B cell (primary cell): Measurements from ENCODE around the gene PPP1R12B. TPM values are rescaled to one million over a fixed set of nuclear protein-coding genes. Genes with fewer than 3 reads are reported as not detected.

ENCODE experiments used
- ATAC-seq: fragments of 200-7000 bp; cut with Tn5 transposase; one replicate; pipeline ENCODE4 v1.10.0; 2021; ENCODE audit warnings: low read depth, mild to moderate bottlenecking, moderate number of reproducible peaks, moderate library complexity
- CTCF ChIA-PET: fragments of 350-600 bp; sonication (Branson Sonifier 250); formaldehyde crosslinking; loops from one replicate; lab custom pipeline; 2021; ENCODE audit warnings: antibody characterized with exemption, inconsistent platforms; lab: Charles Lee
- POLR2A ChIA-PET: fragments of 350-600 bp; sonication (Branson Sonifier 250); formaldehyde crosslinking; loops from one replicate; lab custom pipeline; 2021; ENCODE audit warnings: antibody characterized with exemption; lab: Charles Lee
- DNase-seq: peaks from one replicate; pipeline ENCODE4 v3.0.0; 2013
- H2AFZ ChIP-seq: 2 replicates; pipeline ENCODE4 v1.6.1; 2012; ENCODE audit warnings: mild to moderate bottlenecking, low read depth, low read length; ENCODE audit not compliant: insufficient read depth, poor library complexity, severe bottlenecking
- H3K27ac ChIP-seq, 2 donors: 1 replicate in 1 of 2; 2 replicates in 1 of 2; pipeline ENCODE4 v1.5.1; 2012 to 2013; ENCODE audit warnings: low read length in 2 of 2, mild to moderate bottlenecking in 2 of 2, moderate library complexity in 1 of 2
- H3K27me3 ChIP-seq, 4 experiments: fragments of 200-600 bp in 1 of 4; sonication (generic) in 1 of 4; replicated peaks in 1 of 4; 1 replicate in 2 of 4; 2 replicates in 2 of 4; pipeline versions ENCODE4 v1.6.1 to v1.7.0; 2013 to 2016; ENCODE audit warnings: low read length in 3 of 4, mild to moderate bottlenecking in 2 of 4, mixed read lengths in 1 of 4, moderate library complexity in 1 of 4; ENCODE audit not compliant: insufficient read depth in 4 of 4, control insufficient read depth in 3 of 4; ENCODE audit errors: control extremely low read depth in 1 of 4
- H3K36me3 ChIP-seq, 2 experiments: replicated peaks in 1 of 2; 1 replicate in 1 of 2; 2 replicates in 1 of 2; pipeline versions ENCODE4 v1.6.1 to v1.7.1; 2013; ENCODE audit warnings: low read length in 1 of 2; ENCODE audit not compliant: insufficient read depth in 2 of 2, control insufficient read depth in 1 of 2; ENCODE audit errors: control extremely low read depth in 1 of 2, extremely low read depth in 1 of 2
- H3K4me1 ChIP-seq, 2 donors: fragments of 200-600 bp in 1 of 2; sonication (generic) in 1 of 2; 1 replicate in 1 of 2; 2 replicates in 1 of 2; pipeline versions ENCODE4 v1.5.1 to v1.6.1; 2013 to 2017; ENCODE audit warnings: low read length in 2 of 2; ENCODE audit not compliant: control insufficient read depth in 2 of 2, insufficient read depth in 2 of 2
- H3K4me2 ChIP-seq: replicated peaks from 2 replicates; pipeline ENCODE3; 2012; ENCODE audit warnings: mild to moderate bottlenecking, low read depth, low read length; ENCODE audit not compliant: poor library complexity, severe bottlenecking
- H3K4me3 ChIP-seq, 5 experiments: fragments of 200-600 bp in 1 of 5; sonication (generic) in 1 of 5; 1 replicate in 3 of 5; 2 replicates in 2 of 5; pipeline versions ENCODE4 v1.5.1 to v1.7.0; 2011 to 2016; ENCODE audit warnings: low read length in 4 of 5, mild to moderate bottlenecking in 4 of 5, low read depth in 2 of 5, control low read depth in 1 of 5, moderate library complexity in 1 of 5; ENCODE audit not compliant: insufficient read depth in 1 of 5; ENCODE audit errors: control extremely low read depth in 1 of 5, extremely low read depth in 1 of 5
- H3K79me2 ChIP-seq: fragments of 200-600 bp; sonication (generic); one replicate; pipeline ENCODE4 v1.6.0; 2016; ENCODE audit warnings: low read length; ENCODE audit not compliant: control insufficient read depth, insufficient read depth
- H3K9ac ChIP-seq: fragments of 200-600 bp; sonication (generic); 2 replicates; pipeline ENCODE4 v1.6.1; 2017; ENCODE audit warnings: mild to moderate bottlenecking, low read length, moderate library complexity
- H3K9me3 ChIP-seq, 3 donors: one replicate each; pipeline versions ENCODE4 v1.6.1 to v1.7.1; 2013; ENCODE audit warnings: low read length in 2 of 3; ENCODE audit not compliant: control insufficient read depth in 2 of 3, insufficient read depth in 1 of 3; ENCODE audit errors: control extremely low read depth in 1 of 3
- H4K20me1 ChIP-seq: 2 replicates; pipeline ENCODE4 v1.6.0; 2012; ENCODE audit warnings: mild to moderate bottlenecking, low read length; ENCODE audit not compliant: insufficient read depth, control insufficient read depth, poor library complexity, severe bottlenecking
- H3K27ac Mint-ChIP-seq: one replicate; pipeline ENCODE4 v1.8.0; 2021; ENCODE audit warnings: mixed read lengths
- H3K27me3 Mint-ChIP-seq: one replicate; pipeline ENCODE4 v1.8.0; 2021; ENCODE audit warnings: mixed read lengths
- H3K4me1 Mint-ChIP-seq: one replicate; pipeline ENCODE4 v1.8.0; 2021; ENCODE audit warnings: mixed read lengths
- H3K4me3 Mint-ChIP-seq: one replicate; pipeline ENCODE4 v1.8.0; 2021; ENCODE audit warnings: mixed read lengths
- H3K9me3 Mint-ChIP-seq: one replicate; pipeline ENCODE4 v1.8.0; 2022; ENCODE audit warnings: mixed read lengths; ENCODE audit not compliant: insufficient read depth
- CTCF ChIP-seq: fragments of 200-600 bp; IDR thresholded peaks from one replicate; pipeline ENCODE4 v1.8.0; 2022; ENCODE audit warnings: antibody characterized with exemption, mild to moderate bottlenecking
- EZH2 ChIP-seq: IDR thresholded peaks from 2 replicates; pipeline ENCODE4 v1.6.1; 2012; ENCODE audit warnings: borderline replicate concordance, low read depth, mild to moderate bottlenecking, moderate library complexity, low read length; ENCODE audit not compliant: insufficient read depth, poor library complexity, severe bottlenecking
- WGBS: methylation state at CpG from one replicate; pipeline ENCODE4 v1.1.5; 2013; ENCODE audit warnings: missing lambda C conversion rate; ENCODE audit not compliant: insufficient coverage; 5-methylcytosine and 5-hydroxymethylcytosine counted together
- intact Hi-C: fragments of 100-400 bp; cut with micrococcal nuclease; formaldehyde crosslinking; loops from one replicate; pipeline ENCODE4 v1.10.0; 2022
- polyA plus RNA-seq: library from polyadenylated mRNA; depleted of rRNA; stranded (reverse); fragments of >200 nt; gene quantifications from 2 replicates; pipeline ENCODE4 v1.2.3, GENCODE V29; 2012
- total RNA-seq, 2 donors: library from RNA; stranded (reverse); fragments of 120-200 nt in 1 of 2; gene quantifications; 1 replicate in 1 of 2; 2 replicates in 1 of 2; pipeline versions ENCODE4 v1.2.3 to v1.2.4, GENCODE V29; 2013 to 2022

PPP1R12B gene
- total and polyA plus RNA-seq, 2 donors (not counting 1 experiment from before 2014, with no cell fraction given), result 7.1 to 49.6 TPM

- Histone ChIP-seq H4K20me1 (no peaks in the 10 kb centered on the region), H3K9me3 (no peaks in the 10 kb centered on the region), H3K4me1 (no peaks in the 10 kb centered on the region), H3K79me2 (no peaks in the 10 kb centered on the region), H2AFZ (no peak overlapping the region), H3K4me2 (no peak overlapping the region), H3K27me3 (no peaks in the 10 kb centered on the region), H3K9ac (no peak overlapping the region), H3K27ac (no peak overlapping the region), H3K36me3 (peaks cover 5 to 12% of the 10 kb centered on the region in 2 experiments), H3K4me3 (no peak overlapping the region)
- Mint-ChIP-seq H3K4me1 (no peaks in the 10 kb centered on the region), H3K9me3 (no peaks in the 10 kb centered on the region), H3K27ac (no peak overlapping the region), H3K27me3 (no peaks in the 10 kb centered on the region), H3K4me3 (no peak overlapping the region)
- TF ChIP-seq EZH2 (no peak), CTCF (no peak)
- ChIA-PET POLR2A (no interaction called here), CTCF (no interaction called here)
- intact Hi-C loops, result no loop called here
- DNase-seq (no peak), ATAC-seq (no peak)
- WGBS, result 100% methylated on average over 5 of the region's 6 CpGs
These were observed 230.1 kb downstream of the PPP1R12B start for GRCh38 chr1:202578565-202578964.

DNA sequence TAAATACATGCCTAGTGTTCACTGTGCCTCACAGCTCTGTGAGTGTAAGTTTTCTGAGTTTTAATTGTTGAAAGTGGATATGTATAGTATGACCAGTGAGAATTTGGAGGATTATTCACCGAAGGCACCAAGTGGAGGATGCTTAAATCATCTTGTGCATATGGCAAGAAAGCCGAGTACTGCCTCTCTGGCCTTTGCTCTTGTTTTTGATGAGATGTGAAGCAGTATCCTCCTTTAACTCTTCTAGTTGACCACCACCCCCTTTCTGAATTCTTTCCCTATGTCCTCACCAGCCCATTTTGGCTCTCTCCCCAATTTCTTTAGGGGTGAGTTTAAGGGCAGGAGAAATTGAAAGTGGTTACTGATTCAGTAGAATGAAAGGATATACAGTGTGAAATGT, 231.3 kb downstream of the PPP1R12B start:
- Mint-ChIP-seq H3K9me3 (no peaks in the 10 kb centered on the region), H3K27ac (no peak overlapping the region), H3K27me3 (no peaks in the 10 kb centered on the region), H3K4me1 (no peaks in the 10 kb centered on the region), H3K4me3 (no peak overlapping the region)
- Histone ChIP-seq H2AFZ (no peak overlapping the region), H4K20me1 (no peaks in the 10 kb centered on the region), H3K27ac (no peak overlapping the region), H3K27me3 (no peaks in the 10 kb centered on the region), H3K4me1 (no peaks in the 10 kb centered on the region), H3K79me2 (no peaks in the 10 kb centered on the region), H3K4me3 (no peak overlapping the region), H3K4me2 (no peak overlapping the region), H3K9me3 (no peaks in the 10 kb centered on the region), H3K36me3 (peaks cover 5 to 12% of the 10 kb centered on the region in 2 experiments), H3K9ac (no peak overlapping the region)
- ATAC-seq (no peak), DNase-seq (no peak)
- ChIA-PET POLR2A (no interaction called here), CTCF (interaction anchor here (1.0 kb wide), 1 partner anchor 9 kb away, joined by 3 read pairs; no protein-coding TSS in a partner anchor)
- TF ChIP-seq CTCF, result no peak
- TF ChIP-seq EZH2, result no peak
- intact Hi-C loops, result no loop called here
- 100% methylated on average over 1 of the region's 2 CpGs for WGBS
